ENCODE results near the gene DMTF1. TPM values are rescaled to one million over a fixed set of nuclear protein-coding genes. Genes with fewer than 3 reads are reported as not detected.

Gene DMTF1
- total RNA-seq, 2 experiments from 2014 or later = 111 to 197 TPM

DNA sequence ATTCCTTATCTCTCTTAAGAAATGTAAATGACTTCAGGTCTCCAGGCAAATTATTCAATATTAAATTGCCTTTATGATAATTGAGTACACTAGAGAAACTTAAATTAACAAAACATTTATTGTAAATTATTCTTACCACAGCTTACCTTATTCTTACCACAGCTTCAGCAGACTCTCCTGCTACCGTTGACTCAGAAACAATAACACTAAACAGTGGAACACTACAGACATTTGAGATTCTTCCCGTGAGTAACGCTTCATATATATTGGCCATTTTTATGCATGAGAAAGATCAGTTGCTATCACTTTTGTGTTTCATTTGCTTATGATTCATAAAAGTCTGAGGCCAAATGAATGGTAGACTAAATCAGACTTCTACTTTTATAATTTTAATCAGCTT lies 38.5 kb downstream of the DMTF1 start:
- Histone ChIP-seq H3K9me3 (ENCODE audit: low read length) (no peaks in the 10 kb centered on the region), H2AFZ (ENCODE audit: low read length) (no peak overlapping the region), H4K20me1 (ENCODE audit: insufficient read depth, low read length) (peaks cover 15% of the 10 kb centered on the region; the same call in 1 of the 2 replicates), H3K4me2 (ENCODE audit: low read length) (no peak overlapping the region), H3K79me2 (ENCODE audit: insufficient read depth, low read depth, low read length) (peaks cover 18% of the 10 kb centered on the region; the same call in 1 of the 2 replicates), H3K36me3 (ENCODE audit: insufficient read depth, low read length) (peaks cover 100% of the 10 kb centered on the region), H3K9me2 (ENCODE audit: insufficient read depth, low read length) (no peaks in the 10 kb centered on the region), H3K4me3 (ENCODE audit: low read depth, low read length, poor library complexity, severe bottlenecking) (no peak overlapping the region), H3K27ac (ENCODE audit: low read depth, low read length, poor library complexity, severe bottlenecking) (no peak overlapping the region), H3K4me1 (ENCODE audit: insufficient read depth, low read length, poor library complexity, severe bottlenecking) (peaks cover 9% of the 10 kb centered on the region)
- BruUV-seq (replicated peaks) = no TSS peak
- DNase-seq (ENCODE audit: low spot score) = no peak
- CTCF ChIA-PET (ENCODE audit: unreplicated experiment) = no interaction called here
- TF ChIP-seq EZH2phosphoT487 (IDR thresholded peaks at IDR 0.05; ENCODE audit: borderline replicate concordance, low read depth, low read length) = no peak
- TF ChIP-seq, protein P1, sequence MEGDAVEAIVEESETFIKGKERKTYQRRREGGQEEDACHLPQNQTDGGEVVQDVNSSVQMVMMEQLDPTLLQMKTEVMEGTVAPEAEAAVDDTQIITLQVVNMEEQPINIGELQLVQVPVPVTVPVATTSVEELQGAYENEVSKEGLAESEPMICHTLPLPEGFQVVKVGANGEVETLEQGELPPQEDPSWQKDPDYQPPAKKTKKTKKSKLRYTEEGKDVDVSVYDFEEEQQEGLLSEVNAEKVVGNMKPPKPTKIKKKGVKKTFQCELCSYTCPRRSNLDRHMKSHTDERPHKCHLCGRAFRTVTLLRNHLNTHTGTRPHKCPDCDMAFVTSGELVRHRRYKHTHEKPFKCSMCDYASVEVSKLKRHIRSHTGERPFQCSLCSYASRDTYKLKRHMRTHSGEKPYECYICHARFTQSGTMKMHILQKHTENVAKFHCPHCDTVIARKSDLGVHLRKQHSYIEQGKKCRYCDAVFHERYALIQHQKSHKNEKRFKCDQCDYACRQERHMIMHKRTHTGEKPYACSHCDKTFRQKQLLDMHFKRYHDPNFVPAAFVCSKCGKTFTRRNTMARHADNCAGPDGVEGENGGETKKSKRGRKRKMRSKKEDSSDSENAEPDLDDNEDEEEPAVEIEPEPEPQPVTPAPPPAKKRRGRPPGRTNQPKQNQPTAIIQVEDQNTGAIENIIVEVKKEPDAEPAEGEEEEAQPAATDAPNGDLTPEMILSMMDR (conservative IDR thresholded peaks at IDR 0.05; ENCODE audit: low read length) = no peak
- POLR2A ChIA-PET = interaction anchor here (2.1 kb wide), 1 partner anchor 11 kb away, joined by 6 read pairs; no protein-coding TSS in a partner anchor
- intact Hi-C loops (cut with micrococcal nuclease; ENCODE audit: unreplicated experiment) = no loop called here

DNA sequence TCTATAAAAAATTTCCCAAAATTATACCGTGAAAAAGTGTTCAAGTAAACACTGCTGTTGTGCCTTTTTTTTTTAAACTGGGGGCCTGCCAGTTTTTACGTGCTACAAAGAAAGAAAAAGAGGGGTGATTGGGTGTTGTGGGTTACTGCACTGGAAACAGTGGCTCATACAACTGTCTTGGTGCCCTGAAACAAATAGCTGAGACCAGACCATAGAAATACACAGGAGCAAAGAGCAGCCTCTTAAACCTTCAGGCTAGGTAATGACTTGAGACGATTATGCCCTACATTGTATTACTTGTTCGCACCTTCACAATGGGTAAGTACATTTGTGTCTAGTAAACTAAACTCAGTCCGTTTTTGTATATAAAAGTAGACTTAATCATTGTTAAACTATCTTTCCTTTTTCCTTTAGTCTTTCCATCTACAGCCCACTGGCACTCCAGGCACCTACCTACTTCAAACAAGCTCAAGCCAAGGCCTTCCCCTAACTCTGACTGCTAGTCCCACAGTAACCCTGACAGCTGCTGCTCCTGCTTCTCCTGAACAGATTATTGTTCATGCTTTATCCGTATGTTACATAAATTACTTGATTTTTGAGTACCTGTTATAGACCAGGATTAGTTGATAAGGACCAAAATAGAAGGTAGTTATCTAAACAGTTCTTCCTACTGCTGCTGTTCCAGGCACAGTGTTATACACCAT lies 40.7 kb downstream of the DMTF1 start:
- BruUV-seq (replicated peaks) = no TSS peak
- no peak for TF ChIP-seq EZH2phosphoT487 (IDR thresholded peaks at IDR 0.05; ENCODE audit: borderline replicate concordance, low read depth, low read length)
- TF ChIP-seq, protein P1 (conservative IDR thresholded peaks at IDR 0.05; ENCODE audit: low read length) = no peak
- H3K4me2 ChIP-seq (ENCODE audit: low read length) = no peak overlapping the region
- peaks cover 39% of the 10 kb centered on the region; the same call in 1 of the 2 replicates for H3K79me2 ChIP-seq (ENCODE audit: insufficient read depth, low read depth, low read length)
- intact Hi-C loops (cut with micrococcal nuclease; ENCODE audit: unreplicated experiment) = no loop called here
- no peak overlapping the region for H2AFZ ChIP-seq (ENCODE audit: low read length)
- H3K27ac ChIP-seq (ENCODE audit: low read depth, low read length, poor library complexity, severe bottlenecking) = no peak overlapping the region
- H3K4me3 ChIP-seq (ENCODE audit: low read depth, low read length, poor library complexity, severe bottlenecking) = no peak overlapping the region
- CTCF ChIA-PET (ENCODE audit: unreplicated experiment) = no interaction called here
- POLR2A ChIA-PET = interaction anchor here (0.9 to 2.1 kb wide), 5 partner anchors 8 to 267 kb away, joined by 3 to 6 read pairs (median 4); no protein-coding TSS in a partner anchor
- H3K36me3 ChIP-seq (ENCODE audit: insufficient read depth, low read length) = peaks cover 100% of the 10 kb centered on the region
- no peaks in the 10 kb centered on the region for H3K9me2 ChIP-seq (ENCODE audit: insufficient read depth, low read length)
- no peak for DNase-seq (ENCODE audit: low spot score)
- H4K20me1 ChIP-seq (ENCODE audit: insufficient read depth, low read length) = peaks cover 15% of the 10 kb centered on the region; the same call in 1 of the 2 replicates
- H3K9me3 ChIP-seq (ENCODE audit: low read length) = no peaks in the 10 kb centered on the region
- peaks cover 9% of the 10 kb centered on the region for H3K4me1 ChIP-seq (ENCODE audit: insufficient read depth, low read length, poor library complexity, severe bottlenecking)

DNA sequence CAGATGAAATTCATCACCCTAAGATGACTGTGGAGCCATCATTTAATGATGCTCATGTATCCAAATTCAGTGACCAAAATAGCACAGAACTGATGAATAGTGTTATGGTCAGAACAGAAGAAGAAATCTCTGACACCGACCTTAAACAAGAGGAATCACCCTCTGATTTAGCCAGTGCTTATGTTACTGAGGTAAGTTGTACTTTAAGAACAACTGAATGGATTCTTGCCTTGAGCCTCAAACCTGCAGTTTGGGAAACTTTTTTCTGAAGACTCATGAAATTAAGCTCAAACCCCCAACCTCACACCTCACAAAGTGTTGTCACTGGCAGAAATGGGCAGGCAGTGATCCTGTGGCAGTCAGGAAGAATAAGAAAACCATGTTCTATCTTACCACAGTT lies 41.7 kb downstream of the DMTF1 start:
- H3K9me2 ChIP-seq (ENCODE audit: insufficient read depth, low read length) = no peaks in the 10 kb centered on the region
- no peak overlapping the region for H3K4me3 ChIP-seq (ENCODE audit: low read depth, low read length, poor library complexity, severe bottlenecking)
- no peak for TF ChIP-seq EZH2phosphoT487 (IDR thresholded peaks at IDR 0.05; ENCODE audit: borderline replicate concordance, low read depth, low read length)
- TF ChIP-seq, protein P1 (conservative IDR thresholded peaks at IDR 0.05; ENCODE audit: low read length) = no peak
- no peak for DNase-seq (ENCODE audit: low spot score)
- ChIA-PET CTCF (ENCODE audit: unreplicated experiment) (no interaction called here), POLR2A (interaction anchor here (1.5 kb wide), 1 partner anchor 8 kb away, joined by 3 read pairs; no protein-coding TSS in a partner anchor)
- peaks cover 18% of the 10 kb centered on the region for H4K20me1 ChIP-seq (ENCODE audit: insufficient read depth, low read length)
- no peak overlapping the region for H3K27ac ChIP-seq (ENCODE audit: low read depth, low read length, poor library complexity, severe bottlenecking)
- H3K79me2 ChIP-seq (ENCODE audit: insufficient read depth, low read depth, low read length) = peaks cover 49% of the 10 kb centered on the region
- H2AFZ ChIP-seq (ENCODE audit: low read length) = no peak overlapping the region
- H3K4me2 ChIP-seq (ENCODE audit: low read length) = no peak overlapping the region
- H3K9me3 ChIP-seq (ENCODE audit: low read length) = no peaks in the 10 kb centered on the region
- intact Hi-C loops (cut with micrococcal nuclease; ENCODE audit: unreplicated experiment) = loop anchor here (2.0 kb wide), 1 partner anchor 43 kb away; no protein-coding TSS in a partner anchor
- no TSS peak for BruUV-seq (replicated peaks)
- peaks cover 9% of the 10 kb centered on the region for H3K4me1 ChIP-seq (ENCODE audit: insufficient read depth, low read length, poor library complexity, severe bottlenecking)
- peaks cover 100% of the 10 kb centered on the region for H3K36me3 ChIP-seq (ENCODE audit: insufficient read depth, low read length)
